ENCODE measurements around the gene DDX27. TPM values are rescaled to one million over a fixed set of nuclear protein-coding genes. Genes with fewer than 3 reads are reported as not detected.

The DDX27 gene
- total RNA-seq, 2 donors from 2014 or later: 17.7 to 20.1 TPM

GRCh38 chr20:49281913-49282467 is 62.8 kb downstream of the DDX27 start:
- no peak for DNase-seq (ENCODE audit: low spot score)

GRCh38 chr20:49282584-49283171 is 63.5 kb downstream of the DDX27 start:
- DNase-seq (ENCODE audit: low spot score): no peak
- intact Hi-C loops (cut with DNase I): no loop called here

More at GRCh38 chr20:49281913-49282467, 62.8 kb downstream of the DDX27 start:
- intact Hi-C loops (cut with DNase I): no loop called here

GRCh38 chr20:49283176-49283702 is 64.0 kb downstream of the DDX27 start:
- no peak for DNase-seq (ENCODE audit: low spot score)
- intact Hi-C loops (cut with DNase I): no loop called here

GRCh38 chr20:49283703-49284625 is 64.7 kb downstream of the DDX27 start:
- no peak for DNase-seq (ENCODE audit: low spot score)
- intact Hi-C loops (cut with DNase I): no loop called here

- DNase-seq (ENCODE audit: low spot score): no peak
- intact Hi-C loops (cut with DNase I): no loop called here
These were observed 65.6 kb downstream of the DDX27 start for GRCh38 chr20:49284818-49285217.

GRCh38 chr20:49285233-49285668 is 66.0 kb downstream of the DDX27 start:
- DNase-seq (ENCODE audit: low spot score): no peak
- intact Hi-C loops (cut with DNase I): no loop called here

GRCh38 chr20:49285813-49286494 is 66.7 kb downstream of the DDX27 start:
- intact Hi-C loops (cut with DNase I): no loop called here

GRCh38 chr20:49286689-49287551 is 67.7 kb downstream of the DDX27 start:
- no peak for DNase-seq (ENCODE audit: low spot score)
- intact Hi-C loops (cut with DNase I): no loop called here

More at GRCh38 chr20:49285813-49286494, 66.7 kb downstream of the DDX27 start:
- DNase-seq (ENCODE audit: low spot score): no peak

GRCh38 chr20:49287555-49288249 is 68.5 kb downstream of the DDX27 start:
- DNase-seq (ENCODE audit: low spot score): no peak
- intact Hi-C loops (cut with DNase I): no loop called here

- DNase-seq (ENCODE audit: low spot score): no peak
- intact Hi-C loops (cut with DNase I): no loop called here
These were observed 69.1 kb downstream of the DDX27 start for GRCh38 chr20:49288250-49288751.

GRCh38 chr20:49288784-49289696 is 69.8 kb downstream of the DDX27 start:
- DNase-seq (ENCODE audit: low spot score): no peak
- intact Hi-C loops (cut with DNase I): no loop called here

GRCh38 chr20:49290608-49291191 is 71.5 kb downstream of the DDX27 start:
- DNase-seq (ENCODE audit: low spot score): no peak

GRCh38 chr20:49291200-49291599 is 72.0 kb downstream of the DDX27 start:
- DNase-seq (ENCODE audit: low spot score): no peak
- intact Hi-C loops (cut with DNase I): no loop called here

More at GRCh38 chr20:49290608-49291191, 71.5 kb downstream of the DDX27 start:
- intact Hi-C loops (cut with DNase I): no loop called here

GRCh38 chr20:49292010-49292409 is 72.8 kb downstream of the DDX27 start:
- intact Hi-C loops (cut with DNase I): no loop called here
- no peak for DNase-seq (ENCODE audit: low spot score)

GRCh38 chr20:49293122-49293521 is 73.9 kb downstream of the DDX27 start:
- intact Hi-C loops (cut with DNase I): no loop called here
- DNase-seq (ENCODE audit: low spot score): no peak
